GM15510 (cell line): ENCODE measurements around the gene TP53I13.

Experiments used
- POLR2A ChIP-seq: IDR thresholded peaks from 3 replicates; pipeline ENCODE4 v1.6.1; 2011; ENCODE audit warnings: borderline replicate concordance; ENCODE audit not compliant: insufficient read length; ENCODE audit errors: extremely low read depth

TP53I13 gene

GRCh38 chr17:29568331-29569244, at the start of gene TP53I13:
Gene TP53I13 (plus strand): TSS chr17:29568701. CDS start chr17:29568759, 58 bp downstream.
- peak; percentile 82 for TF ChIP-seq POLR2A

- TF ChIP-seq POLR2A = no peak
These were observed 43.8 kb upstream of the TP53I13 start for GRCh38 chr17:29524692-29525091.

DNA sequence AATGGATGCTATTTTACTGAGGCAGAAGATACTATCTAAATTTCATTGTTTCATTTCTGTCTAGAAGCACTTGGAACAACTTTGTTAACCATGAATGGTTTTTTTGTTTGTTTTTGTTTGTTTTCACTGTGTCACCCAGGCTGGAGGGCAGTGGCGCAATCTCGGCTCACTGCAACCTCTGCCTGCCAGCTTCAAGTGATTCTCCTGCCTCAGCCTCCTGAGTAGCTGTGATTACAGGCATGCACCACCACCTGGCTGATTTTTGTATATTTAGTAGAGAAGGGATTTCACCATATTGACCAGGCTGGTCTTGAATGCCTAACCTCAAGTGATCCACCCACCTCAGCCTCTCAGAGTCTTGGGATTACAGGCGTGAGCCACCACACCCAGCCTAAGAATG, 42.2 kb upstream of the TP53I13 start:
- TF ChIP-seq POLR2A = no peak

DNA sequence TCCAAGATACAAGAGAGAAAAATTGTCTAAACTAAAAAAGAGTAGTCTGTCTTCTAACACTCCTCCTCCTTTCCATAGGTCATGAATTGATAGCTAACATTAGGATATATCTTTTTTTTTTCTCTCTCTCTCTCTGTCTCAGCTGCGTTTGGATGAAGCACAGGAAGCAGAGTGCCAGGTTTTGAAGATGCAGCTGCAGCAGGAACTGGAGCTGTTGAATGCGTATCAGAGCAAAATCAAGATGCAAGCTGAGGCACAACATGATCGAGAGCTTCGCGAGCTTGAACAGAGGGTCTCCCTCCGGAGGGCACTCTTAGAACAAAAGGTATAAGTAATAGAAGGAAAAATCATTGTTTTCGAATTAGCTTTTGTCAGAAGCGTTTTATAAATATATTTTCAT, 34.5 kb upstream of the TP53I13 start:
- TF ChIP-seq POLR2A = no peak

DNA sequence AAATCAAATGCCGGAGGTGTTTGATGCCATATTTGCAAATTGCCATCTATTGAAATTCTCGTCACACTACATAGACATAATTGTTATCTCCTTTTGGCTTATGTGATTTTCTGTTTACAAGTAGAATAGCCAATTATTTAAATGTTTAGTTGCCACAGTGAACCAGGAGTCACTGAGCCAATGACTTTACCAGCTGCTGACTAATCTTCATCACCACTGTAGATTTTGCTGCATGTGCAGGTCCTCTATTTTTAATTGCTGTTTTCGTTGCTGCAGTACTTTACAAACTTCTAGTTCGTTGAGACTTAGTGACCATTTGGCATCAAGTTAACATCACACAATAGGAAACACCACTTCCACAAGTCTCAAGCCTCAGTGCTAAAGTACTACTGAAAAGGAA, 24.4 kb upstream of the TP53I13 start:
- TF ChIP-seq POLR2A = no peak

DNA sequence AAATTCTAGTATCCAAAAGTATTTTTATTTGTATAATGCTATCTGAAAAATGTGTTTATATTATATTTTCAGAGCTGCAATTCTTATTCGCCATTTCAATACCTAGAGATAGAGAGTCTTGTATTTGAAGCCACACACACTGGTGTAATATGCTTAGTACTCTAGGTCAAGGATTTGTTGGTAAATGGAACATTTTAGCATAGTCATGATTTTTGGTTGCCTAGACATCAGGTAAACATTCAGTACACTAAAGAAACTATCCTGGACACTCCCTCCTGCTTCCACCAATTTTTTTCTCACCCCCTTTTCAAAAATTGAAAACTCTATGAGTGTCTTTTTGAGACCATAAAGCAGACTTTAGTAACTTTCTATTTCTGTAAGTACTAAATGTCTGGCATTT, 22.4 kb upstream of the TP53I13 start:
- no peak for TF ChIP-seq POLR2A

- TF ChIP-seq POLR2A = no peak
These were observed 21.7 kb upstream of the TP53I13 start for GRCh38 chr17:29546830-29547229.

- TF ChIP-seq POLR2A = no peak
These were observed 19.2 kb upstream of the TP53I13 start for GRCh38 chr17:29549177-29549923.

- no peak for TF ChIP-seq POLR2A
These were observed 12.7 kb upstream of the TP53I13 start for GRCh38 chr17:29555840-29556239.

DNA sequence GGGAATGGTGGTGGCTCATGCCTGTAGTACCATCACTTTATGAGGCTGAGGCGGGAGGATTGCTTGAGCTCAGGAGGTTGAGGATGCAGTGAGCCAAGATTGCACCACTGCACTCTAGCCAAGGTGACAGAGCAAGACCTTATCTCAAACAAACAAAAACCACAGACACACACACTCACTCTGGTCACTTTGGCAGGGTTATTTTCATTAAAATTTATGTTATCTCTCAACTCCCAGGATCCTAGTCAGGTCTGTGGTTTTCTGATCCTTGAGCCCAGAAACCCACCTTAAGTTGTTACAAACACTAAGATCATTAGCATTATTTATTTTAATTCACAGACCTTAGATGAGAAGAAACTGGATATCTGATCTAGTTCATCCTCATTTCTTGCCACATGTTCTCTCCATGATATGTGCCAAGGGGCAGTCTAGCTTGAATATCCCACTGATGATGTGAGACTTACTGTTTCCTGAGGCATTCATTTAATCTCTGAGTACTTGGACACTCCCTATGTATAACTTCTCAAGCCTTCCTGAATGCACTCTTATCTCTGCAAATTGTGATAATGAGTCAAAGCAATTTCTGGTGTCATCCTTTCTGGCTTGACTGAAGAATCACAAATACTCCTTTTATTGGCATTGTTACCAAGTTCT, 11.3 kb upstream of the TP53I13 start:
- TF ChIP-seq POLR2A = no peak

DNA sequence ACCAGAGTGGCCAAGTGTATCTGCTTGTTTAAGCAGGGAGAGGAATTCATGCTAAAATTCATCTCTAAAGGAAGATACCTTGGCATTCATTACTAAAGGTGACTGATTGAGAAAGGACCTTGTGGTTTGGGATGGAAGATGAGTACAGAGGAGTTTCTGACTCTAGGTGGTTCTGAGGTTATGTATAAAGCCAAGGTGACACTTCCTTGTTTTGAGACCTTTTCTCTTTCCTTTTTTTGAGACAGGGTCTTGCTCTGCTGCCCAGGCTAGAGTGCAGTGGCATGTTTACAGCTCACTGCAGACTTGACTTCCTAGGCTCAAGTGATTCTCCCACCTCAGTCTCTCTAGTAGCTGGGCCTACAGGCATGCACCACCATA, 10.8 kb upstream of the TP53I13 start:
- no peak for TF ChIP-seq POLR2A

DNA sequence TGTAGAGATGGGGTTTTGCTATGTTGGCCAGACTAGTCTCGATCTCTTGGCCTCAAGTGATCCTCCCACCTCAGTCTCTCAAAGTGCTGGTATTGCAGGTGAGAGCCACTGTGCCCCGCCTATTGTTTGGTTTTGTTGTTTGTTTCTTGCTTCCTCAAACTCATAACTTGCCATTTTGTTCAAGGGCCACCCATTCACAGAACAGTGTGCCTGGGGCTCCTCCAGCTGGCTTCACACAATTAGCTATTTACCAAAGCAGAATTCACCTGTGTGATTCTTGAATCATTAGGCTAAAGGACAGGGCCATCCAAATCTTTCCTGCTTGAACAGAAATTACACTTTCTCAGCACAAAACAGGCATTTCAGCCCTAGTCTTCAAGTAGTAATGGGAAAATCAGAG, 8.9 kb upstream of the TP53I13 start:
- TF ChIP-seq POLR2A = no peak

- TF ChIP-seq POLR2A = no peak
These were observed 8.2 kb upstream of the TP53I13 start for GRCh38 chr17:29560316-29560715.

- TF ChIP-seq POLR2A = no peak
These were observed 6.7 kb upstream of the TP53I13 start for GRCh38 chr17:29561554-29562517.
